Breast epithelium (tissue), 4 donors: ENCODE data around the gene POLR2C. TPM values are rescaled to one million over a fixed set of nuclear protein-coding genes. Genes with fewer than 3 reads are reported as not detected.
"Not testable (repeated sequence)": the region's sequence is repeated elsewhere in the genome, so short reads cannot be mapped to it uniquely, and the experiment has no call there.

Source experiments
- DNase-seq, 2 donors: peaks; one replicate each; pipeline ENCODE4 v3.0.0-alpha.2; 2019; ENCODE audit warnings: low spot score in 2 of 2
- H3K27ac ChIP-seq, 2 donors: fragments of 200-600 bp; sonication (generic) in 1 of 2; one replicate each; pipeline ENCODE4 v1.5.1; 2016 to 2019; ENCODE audit warnings: mild to moderate bottlenecking in 1 of 2
- H3K27me3 ChIP-seq, 2 donors: fragments of 200-600 bp; sonication (generic) in 1 of 2; one replicate each; pipeline versions ENCODE4 v1.5.1 to v1.6.0; 2017 to 2019; ENCODE audit warnings: control low read depth in 1 of 2, mild to moderate bottlenecking in 1 of 2
- H3K36me3 ChIP-seq: fragments of 200-600 bp; one replicate; pipeline ENCODE4 v1.5.1; 2019
- H3K4me1 ChIP-seq, 2 donors: fragments of 200-600 bp; sonication (generic); one replicate each; pipeline ENCODE4 v1.5.1; 2016 to 2019; ENCODE audit warnings: control low read depth in 1 of 2
- H3K4me3 ChIP-seq, 3 donors: fragments of 200-600 bp; sonication (generic); 1 replicate in 2 of 3; 2 replicates in 1 of 3; pipeline ENCODE4 v1.5.1; 2016 to 2019; ENCODE audit warnings: mild to moderate bottlenecking in 3 of 3, moderate library complexity in 2 of 3
- H3K9me3 ChIP-seq, 2 donors: fragments of 200-600 bp; sonication (generic) in 1 of 2; one replicate each; pipeline ENCODE4 v1.5.1; 2016 to 2019; ENCODE audit warnings: control low read depth in 1 of 2
- CTCF ChIP-seq, 3 donors: fragments of 450-650 bp; IDR thresholded peaks; one replicate each; pipeline ENCODE4 v1.5.1; 2016 to 2017; ENCODE audit warnings: antibody characterized with exemption in 3 of 3, mild to moderate bottlenecking in 3 of 3, moderate library complexity in 3 of 3
- POLR2A ChIP-seq: fragments of 450-650 bp; IDR thresholded peaks from one replicate; pipeline ENCODE4 v1.6.1; 2016; ENCODE audit warnings: antibody characterized with exemption, mild to moderate bottlenecking, moderate library complexity
- POLR2AphosphoS5 ChIP-seq, 3 donors: sonication (generic); formaldehyde crosslinking; IDR thresholded peaks; one replicate each; pipeline ENCODE4 v1.6.1; 2017; ENCODE audit warnings: antibody characterized with exemption in 3 of 3
- intact Hi-C: fragments of 100-400 bp; cut with DNase I; formaldehyde crosslinking; loops from one replicate; pipeline ENCODE4 v1.15.1; 2023; ENCODE audit warnings: low total_unique reads
- total RNA-seq, 3 donors: library from RNA; depleted of rRNA; stranded (reverse); fragments of >200 nt; gene quantifications; one replicate each; pipeline ENCODE4 v1.1.0, GENCODE V29; 2016

Gene POLR2C
- total RNA-seq, 3 donors from 2014 or later: 119 to 129 (median 127) TPM

GRCh38 chr16:57427824-57428223, 34.7 kb upstream of the POLR2C start:
- TF ChIP-seq POLR2AphosphoS5 (IDR thresholded peaks at IDR 0.05) (no peak), CTCF (IDR thresholded peaks at IDR 0.05) (no peak), POLR2A (no peak)
- H3K4me3 ChIP-seq: no peak overlapping the region
- H3K27me3 ChIP-seq: no peaks in the 10 kb centered on the region
- H3K9me3 ChIP-seq: no peaks in the 10 kb centered on the region
- H3K4me1 ChIP-seq: peaks cover 0 to 4% of the 10 kb centered on the region in 2 donors
- H3K36me3 ChIP-seq: peaks cover 17% of the 10 kb centered on the region
- intact Hi-C loops: no loop called here
- no peak for DNase-seq
- no peak overlapping the region for H3K27ac ChIP-seq

- H3K36me3 ChIP-seq: peaks cover 25% of the 10 kb centered on the region
- no peaks in the 10 kb centered on the region for H3K27me3 ChIP-seq
- H3K4me3 ChIP-seq: no peak overlapping the region
- no peak overlapping the region for H3K27ac ChIP-seq
- H3K4me1 ChIP-seq: no peaks in the 10 kb centered on the region
- no peaks in the 10 kb centered on the region for H3K9me3 ChIP-seq
- intact Hi-C loops: no loop called here
- DNase-seq: no peak
- TF ChIP-seq POLR2AphosphoS5 (IDR thresholded peaks at IDR 0.05): no peak
These were observed 31.5 kb upstream of the POLR2C start for GRCh38 chr16:57430955-57431354.

GRCh38 chr16:57432505-57432904, 30.0 kb upstream of the POLR2C start:
- H3K9me3 ChIP-seq: no peaks in the 10 kb centered on the region
- H3K4me1 ChIP-seq: no peaks in the 10 kb centered on the region
- no peak overlapping the region for H3K4me3 ChIP-seq
- H3K36me3 ChIP-seq: peaks cover 25% of the 10 kb centered on the region
- H3K27me3 ChIP-seq: no peaks in the 10 kb centered on the region
- DNase-seq: no peak
- TF ChIP-seq POLR2AphosphoS5 (IDR thresholded peaks at IDR 0.05) (no peak), POLR2A (no peak), CTCF (IDR thresholded peaks at IDR 0.05) (no peak)
- H3K27ac ChIP-seq: no peak overlapping the region
- intact Hi-C loops: no loop called here

- DNase-seq: no peak
- no peaks in the 10 kb centered on the region for H3K27me3 ChIP-seq
- no peak overlapping the region for H3K4me3 ChIP-seq
- no peaks in the 10 kb centered on the region for H3K9me3 ChIP-seq
- H3K36me3 ChIP-seq: peaks cover 25% of the 10 kb centered on the region
- intact Hi-C loops: no loop called here
- TF ChIP-seq POLR2A (no peak), CTCF (IDR thresholded peaks at IDR 0.05) (no peak), POLR2AphosphoS5 (IDR thresholded peaks at IDR 0.05) (no peak)
- no peaks in the 10 kb centered on the region for H3K4me1 ChIP-seq
- no peak overlapping the region for H3K27ac ChIP-seq
These were observed 29.5 kb upstream of the POLR2C start for GRCh38 chr16:57432989-57433388.

- no peak for TF ChIP-seq POLR2AphosphoS5 (IDR thresholded peaks at IDR 0.05)
- no peak for TF ChIP-seq CTCF (IDR thresholded peaks at IDR 0.05)
- TF ChIP-seq POLR2A: no peak
- H3K9me3 ChIP-seq: no peaks in the 10 kb centered on the region
These were observed 28.5 kb upstream of the POLR2C start for GRCh38 chr16:57434003-57434402.

GRCh38 chr16:57435838-57436237, 26.6 kb upstream of the POLR2C start:
- TF ChIP-seq POLR2A (no peak), POLR2AphosphoS5 (IDR thresholded peaks at IDR 0.05) (no peak), CTCF (IDR thresholded peaks at IDR 0.05) (no peak)
- Histone ChIP-seq H3K36me3 (peaks cover 22% of the 10 kb centered on the region), H3K4me1 (no peaks in the 10 kb centered on the region), H3K27ac (no peak overlapping the region), H3K9me3 (no peaks in the 10 kb centered on the region), H3K4me3 (no peak overlapping the region), H3K27me3 (no peaks in the 10 kb centered on the region)
- intact Hi-C loops: no loop called here
- no peak for DNase-seq

More at GRCh38 chr16:57434003-57434402, 28.5 kb upstream of the POLR2C start:
- H3K36me3 ChIP-seq: peaks cover 29% of the 10 kb centered on the region
- H3K4me1 ChIP-seq: no peaks in the 10 kb centered on the region
- intact Hi-C loops: no loop called here
- DNase-seq: no peak
- no peak overlapping the region for H3K4me3 ChIP-seq
- no peak overlapping the region for H3K27ac ChIP-seq
- H3K27me3 ChIP-seq: no peaks in the 10 kb centered on the region

GRCh38 chr16:57439947-57440346, 22.5 kb upstream of the POLR2C start:
- H3K4me3 ChIP-seq, intact Hi-C loops, H3K36me3 ChIP-seq, H3K9me3 ChIP-seq, DNase-seq, H3K27ac ChIP-seq, H3K27me3 ChIP-seq, H3K4me1 ChIP-seq: not testable (repeated sequence)

GRCh38 chr16:57440551-57440950, 21.9 kb upstream of the POLR2C start:
- not testable (repeated sequence) for H3K27me3 ChIP-seq

More at GRCh38 chr16:57440551-57440950, 21.9 kb upstream of the POLR2C start:
- H3K36me3 ChIP-seq, intact Hi-C loops, H3K27ac ChIP-seq, H3K9me3 ChIP-seq, H3K4me3 ChIP-seq, H3K4me1 ChIP-seq, DNase-seq: not testable (repeated sequence)
